ENCODE measurements around the gene ACSL1.

ACSL1 gene

GRCh38 chr4:184825896-184826690, at the start of gene ACSL1:
Gene ACSL1 (minus strand): TSS chr4:184825968. CDS start chr4:184803514, 22,454 bp downstream.
- DNase-seq (ENCODE audit: low spot score): peak; percentile 61

GRCh38 chr4:184873054-184873453, 47.3 kb upstream of the ACSL1 start:
- DNase-seq (ENCODE audit: low spot score): no peak

GRCh38 chr4:184870718-184871117, 45.0 kb upstream of the ACSL1 start:
- DNase-seq (ENCODE audit: low spot score): no peak

- DNase-seq (ENCODE audit: low spot score): no peak
These were observed 42.9 kb upstream of the ACSL1 start for GRCh38 chr4:184868623-184869022.

- no peak for DNase-seq (ENCODE audit: low spot score)
These were observed 38.1 kb upstream of the ACSL1 start for GRCh38 chr4:184863916-184864315.

- DNase-seq (ENCODE audit: low spot score): no peak
These were observed 35.3 kb upstream of the ACSL1 start for GRCh38 chr4:184861047-184861446.

GRCh38 chr4:184860018-184860779, 34.4 kb upstream of the ACSL1 start:
- no peak for DNase-seq (ENCODE audit: low spot score)

- no peak for DNase-seq (ENCODE audit: low spot score)
These were observed 31.8 kb upstream of the ACSL1 start for GRCh38 chr4:184857441-184858121.

- DNase-seq (ENCODE audit: low spot score): no peak
These were observed 30.5 kb upstream of the ACSL1 start for GRCh38 chr4:184856277-184856609.

- no peak for DNase-seq (ENCODE audit: low spot score)
These were observed 28.9 kb upstream of the ACSL1 start for GRCh38 chr4:184854673-184855072.

- no peak for DNase-seq (ENCODE audit: low spot score)
These were observed 27.7 kb upstream of the ACSL1 start for GRCh38 chr4:184853436-184853835.

GRCh38 chr4:184851886-184852285, 26.1 kb upstream of the ACSL1 start:
- DNase-seq (ENCODE audit: low spot score): no peak

GRCh38 chr4:184851200-184851541, 25.4 kb upstream of the ACSL1 start:
- no peak for DNase-seq (ENCODE audit: low spot score)

GRCh38 chr4:184850431-184851199, 24.8 kb upstream of the ACSL1 start:
- no peak for DNase-seq (ENCODE audit: low spot score)

- DNase-seq (ENCODE audit: low spot score): no peak
These were observed 24.2 kb upstream of the ACSL1 start for GRCh38 chr4:184850018-184850417.

- DNase-seq (ENCODE audit: low spot score): no peak
These were observed 23.4 kb upstream of the ACSL1 start for GRCh38 chr4:184849185-184849584.

GRCh38 chr4:184848510-184848909, 22.7 kb upstream of the ACSL1 start:
- DNase-seq (ENCODE audit: low spot score): no peak

- DNase-seq (ENCODE audit: low spot score): no peak
These were observed 20.8 kb upstream of the ACSL1 start for GRCh38 chr4:184846531-184846930.

GRCh38 chr4:184845367-184846021, 19.7 kb upstream of the ACSL1 start:
- no peak for DNase-seq (ENCODE audit: low spot score)

GRCh38 chr4:184844742-184845141, 19.0 kb upstream of the ACSL1 start:
- DNase-seq (ENCODE audit: low spot score): no peak

- no peak for DNase-seq (ENCODE audit: low spot score)
These were observed 18.3 kb upstream of the ACSL1 start for GRCh38 chr4:184843984-184844554.

All from cerebellar cortex (tissue), 1 donor.